ENCODE measurements around the gene CASQ1.

DNA sequence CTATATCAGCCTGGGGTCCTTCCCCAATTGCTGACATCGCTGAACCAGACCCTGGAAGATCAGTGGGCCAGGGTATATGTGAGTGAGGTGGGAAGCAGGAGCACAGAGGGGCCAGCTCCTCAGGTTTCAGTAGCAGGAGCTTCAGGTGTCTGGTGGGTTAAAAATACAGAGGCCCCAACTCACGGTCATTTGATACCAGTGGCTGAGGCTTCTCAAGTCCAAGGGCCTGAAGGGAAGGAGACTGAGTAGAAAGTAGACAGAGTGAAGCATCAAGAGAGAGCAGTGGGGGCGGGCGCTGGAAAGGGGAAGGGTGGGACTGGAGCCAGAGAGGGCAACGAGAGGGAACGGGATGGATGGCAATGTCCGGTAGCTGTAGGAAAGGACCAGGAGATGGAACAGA is 2.0 kb upstream of the CASQ1 start:
- TF ChIP-seq, protein P1, sequence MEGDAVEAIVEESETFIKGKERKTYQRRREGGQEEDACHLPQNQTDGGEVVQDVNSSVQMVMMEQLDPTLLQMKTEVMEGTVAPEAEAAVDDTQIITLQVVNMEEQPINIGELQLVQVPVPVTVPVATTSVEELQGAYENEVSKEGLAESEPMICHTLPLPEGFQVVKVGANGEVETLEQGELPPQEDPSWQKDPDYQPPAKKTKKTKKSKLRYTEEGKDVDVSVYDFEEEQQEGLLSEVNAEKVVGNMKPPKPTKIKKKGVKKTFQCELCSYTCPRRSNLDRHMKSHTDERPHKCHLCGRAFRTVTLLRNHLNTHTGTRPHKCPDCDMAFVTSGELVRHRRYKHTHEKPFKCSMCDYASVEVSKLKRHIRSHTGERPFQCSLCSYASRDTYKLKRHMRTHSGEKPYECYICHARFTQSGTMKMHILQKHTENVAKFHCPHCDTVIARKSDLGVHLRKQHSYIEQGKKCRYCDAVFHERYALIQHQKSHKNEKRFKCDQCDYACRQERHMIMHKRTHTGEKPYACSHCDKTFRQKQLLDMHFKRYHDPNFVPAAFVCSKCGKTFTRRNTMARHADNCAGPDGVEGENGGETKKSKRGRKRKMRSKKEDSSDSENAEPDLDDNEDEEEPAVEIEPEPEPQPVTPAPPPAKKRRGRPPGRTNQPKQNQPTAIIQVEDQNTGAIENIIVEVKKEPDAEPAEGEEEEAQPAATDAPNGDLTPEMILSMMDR (IDR thresholded peaks at IDR 0.05), result no peak
- TF ChIP-seq EZH2 (IDR thresholded peaks at IDR 0.05; ENCODE audit: borderline replicate concordance, insufficient read depth, low read depth, low read length, poor library complexity, severe bottlenecking), result no peak

Data from B cell (primary cell).